HepG2 (cell line): Measurements from ENCODE around the gene MAD2L2. TPM values are rescaled to one million over a fixed set of nuclear protein-coding genes. Genes with fewer than 3 reads are reported as not detected.

ENCODE experiments used
- ATAC-seq: fragments of 200-7000 bp; cut with Tn5 transposase; 3 replicates; pipeline ENCODE4 v1.9.1; 2020; ENCODE audit warnings: mild to moderate bottlenecking, moderate library complexity
- BruUV-seq: library from RNA; stranded (reverse); fragments of 400-500 nt; replicated peaks from 2 replicates; lab custom pipeline; 2021; lab: Mats Ljungman, UMichigan
- CTCF ChIA-PET: fragments of 300-600 bp; formaldehyde crosslinking; extraction: SDS; loops from one replicate; lab custom pipeline; 2021; ENCODE audit warnings: low total read pairs, inconsistent platforms, low intra/inter-chr PET ratio; lab: Yijun Ruan, JAX
- POLR2A ChIA-PET: fragments of 350-600 bp; sonication (Branson Sonifier 250); formaldehyde crosslinking; loops from one replicate; lab custom pipeline; 2020; ENCODE audit warnings: antibody characterized with exemption, inconsistent platforms; lab: Yijun Ruan, JAX
- DNase-seq: peaks from one replicate; pipeline ENCODE4 v3.0.0-alpha.2; 2015; ENCODE audit warnings: low spot score
- FAIRE-seq: peaks from 3 replicates; lab custom pipeline; 2011; peaks lifted over from hg19 to GRCh38; lab: Jason Lieb, UNC
- H2AFZ ChIP-seq: one replicate; pipeline ENCODE4 v1.6.1; 2011; ENCODE audit warnings: low read length, inconsistent platforms
- H3K27ac ChIP-seq: fragments of 300-600 bp; 3 replicates; pipeline ENCODE4 v1.8.0; 2011; ENCODE audit warnings: mixed run types, mild to moderate bottlenecking, mixed read lengths, low read length, inconsistent platforms; ENCODE audit not compliant: insufficient read depth; ENCODE audit errors: extremely low read length
- H3K27me3 ChIP-seq, 2 experiments: fragments of 200-600 bp in 1 of 2; 2 replicates in 1 of 2; 3 replicates in 1 of 2; pipeline versions ENCODE4 v1.6.0 to v1.8.0; 2011; ENCODE audit warnings: low read length in 2 of 2, mild to moderate bottlenecking in 2 of 2, moderate library complexity in 2 of 2, inconsistent platforms in 1 of 2; ENCODE audit not compliant: insufficient read depth in 2 of 2, control insufficient read depth in 1 of 2
- H3K36me3 ChIP-seq, 2 experiments: fragments of 200-600 bp in 1 of 2; replicated peaks in 1 of 2; 2 replicates in 1 of 2; 3 replicates in 1 of 2; pipeline versions ENCODE4 v1.5.1 to v1.8.0; 2011; ENCODE audit warnings: low read length in 2 of 2, inconsistent platforms in 1 of 2; ENCODE audit not compliant: insufficient read depth in 2 of 2, control insufficient read depth in 1 of 2
- H3K4me1 ChIP-seq: 2 replicates; pipeline ENCODE4 v1.5.1; 2012; ENCODE audit warnings: low read length, inconsistent platforms; ENCODE audit not compliant: insufficient read depth
- H3K4me2 ChIP-seq: 2 replicates; pipeline ENCODE4 v1.6.0; 2011; ENCODE audit warnings: low read depth, low read length, inconsistent platforms
- H3K4me3 ChIP-seq, 3 experiments: fragments of 200-600 bp in 1 of 3; sonication (generic), shearing (Covaris generic) in 1 of 3; replicated peaks in 1 of 3; 2 replicates each; pipeline ENCODE4 v1.5.1; 2011 to 2016; ENCODE audit warnings: low read length in 3 of 3, inconsistent platforms in 2 of 3, low read depth in 2 of 3, mild to moderate bottlenecking in 2 of 3, control low read depth in 1 of 3, mixed read lengths in 1 of 3; ENCODE audit not compliant: insufficient read depth in 1 of 3
- H3K79me2 ChIP-seq: one replicate; pipeline ENCODE4 v1.6.1; 2011; ENCODE audit warnings: low read length, inconsistent platforms; ENCODE audit not compliant: insufficient read depth
- H3K9ac ChIP-seq: 2 replicates; pipeline ENCODE4 v1.6.0; 2011; ENCODE audit warnings: mild to moderate bottlenecking, low read depth, low read length, inconsistent platforms; ENCODE audit not compliant: insufficient read depth
- H3K9me3 ChIP-seq: 2 replicates; pipeline ENCODE4 v1.5.1; 2012; ENCODE audit warnings: mild to moderate bottlenecking, low read length
- H4K20me1 ChIP-seq: 2 replicates; pipeline ENCODE4 v1.6.0; 2011; ENCODE audit warnings: inconsistent platforms, mild to moderate bottlenecking, low read length, moderate library complexity; ENCODE audit not compliant: insufficient read depth
- AGO2 ChIP-seq: fragments of 200-400 bp; formaldehyde crosslinking; optimal IDR thresholded peaks from 2 replicates; pipeline ENCODE3; 2017; ENCODE audit warnings: mild to moderate bottlenecking, low read depth, low read length, moderate library complexity
- CEBPG ChIP-seq: IDR thresholded peaks from 2 replicates; pipeline ENCODE4 v1.6.1; 2016
- POLR2G ChIP-seq: fragments of 200-400 bp; formaldehyde crosslinking; IDR thresholded peaks from 2 replicates; pipeline ENCODE4 v1.6.1; 2018; ENCODE audit warnings: mild to moderate bottlenecking, low read depth, low read length, moderate library complexity
- ZNF101 ChIP-seq: sonication (generic); formaldehyde crosslinking; IDR thresholded peaks from 2 replicates; pipeline ENCODE4 v1.4.0; 2020; ENCODE audit warnings: mild to moderate bottlenecking, low read depth, missing genetic modification reagents, borderline replicate concordance
- ZNF292 ChIP-seq: sonication (generic); formaldehyde crosslinking; IDR thresholded peaks from 2 replicates; pipeline ENCODE4 v1.8.1; 2022; ENCODE audit warnings: mild to moderate bottlenecking, low read depth, missing genetic modification reagents, borderline replicate concordance
- ZNF629 ChIP-seq: sonication (generic); formaldehyde crosslinking; conservative IDR thresholded peaks from 2 replicates; pipeline ENCODE4 v1.5.0; 2020; ENCODE audit warnings: missing genetic modification reagents
- ZNF768 ChIP-seq: sonication (generic); formaldehyde crosslinking; IDR thresholded peaks from 2 replicates; pipeline ENCODE4 v1.4.0; 2020; ENCODE audit warnings: missing genetic modification reagents
- WGBS: methylation state at CpG from one replicate; pipeline ENCODE4 v1.1.6; 2017; ENCODE audit warnings: low lambda C conversion rate; 5-methylcytosine and 5-hydroxymethylcytosine counted together
- in situ Hi-C: cut with HindIII; loops from 2 replicates; pipeline ENCODE4 v1.10.0; 2017; ENCODE audit warnings: low pct_unique_long_range_greater_than_20kb; ENCODE audit not compliant: extremely low pct_ligation_motif_present
- intact Hi-C: fragments of 100-400 bp; cut with micrococcal nuclease; formaldehyde crosslinking; loops from one replicate; pipeline ENCODE4 v1.10.0; 2022; ENCODE audit not compliant: unreplicated experiment
- polyA plus RNA-seq, 8 experiments: library from polyadenylated mRNA; depleted of rRNA in 3 of 8; stranded (reverse) in 7 of 8; unstranded in 1 of 8; fragments of >200 nt; fragmentation: Illumina TruSeq in 4 of 8; extraction: Trizol in 4 of 8; gene quantifications; 2 replicates each; pipeline versions ENCODE4 v1.2.1 to v1.2.3, GENCODE V29; 2011 to 2016; ENCODE audit warnings: low read depth in 4 of 8, missing spikeins in 1 of 8, mixed read lengths in 1 of 8; ENCODE audit not compliant: insufficient read depth in 1 of 8
- total RNA-seq, 5 experiments: library from RNA; depleted of rRNA; stranded (reverse); fragments of >200 nt; fragmentation: Illumina TruSeq; extraction: Trizol; gene quantifications; 2 replicates each; pipeline ENCODE4 v1.2.3, GENCODE V29; 2016; ENCODE audit warnings: low read depth in 1 of 5

Gene MAD2L2
- total and polyA plus RNA-seq, 2 of the 13 experiments (the other 11 are each of a cell fraction or from before 2014, with no cell fraction given): 51.8 to 53.8 TPM

DNA sequence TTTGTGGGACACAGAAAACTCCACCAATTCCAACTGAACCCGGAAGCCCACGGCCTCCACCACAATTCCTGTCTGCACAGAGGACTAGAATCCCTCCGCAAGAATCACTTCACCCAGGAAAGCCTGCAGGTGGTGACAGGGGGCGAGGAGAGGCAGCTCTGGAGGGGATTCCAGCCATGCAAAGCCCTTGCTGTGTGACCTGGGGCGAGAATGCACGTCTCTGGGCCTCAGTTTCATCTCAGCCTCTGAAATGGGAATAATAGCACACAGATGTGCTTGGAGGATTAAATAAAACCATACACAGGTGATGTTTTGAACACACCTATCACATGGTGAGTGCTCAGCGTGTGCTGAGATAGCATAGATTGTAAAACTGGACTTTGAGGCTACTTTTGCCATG is 40.8 kb downstream of the MAD2L2 start:
- H3K79me2 ChIP-seq: no peaks in the 10 kb centered on the region
- peaks cover 17% of the 10 kb centered on the region; the same call in 1 of the 2 replicates for H4K20me1 ChIP-seq
- no peaks in the 10 kb centered on the region for H3K4me1 ChIP-seq
- BruUV-seq: no TSS peak
- POLR2A ChIA-PET: no interaction called here
- H2AFZ ChIP-seq: no peak overlapping the region
- ATAC-seq (no peak), FAIRE-seq (no peak), DNase-seq (no peak)
- H3K9ac ChIP-seq: no peak overlapping the region
- no peak overlapping the region for H3K4me2 ChIP-seq
- H3K27ac ChIP-seq: no peak overlapping the region
- no peaks in the 10 kb centered on the region for H3K9me3 ChIP-seq
- H3K36me3 ChIP-seq: no peaks in the 10 kb centered on the region
- no peak overlapping the region for H3K4me3 ChIP-seq
- intact Hi-C loops: no loop called here
- TF ChIP-seq CEBPG (CRISPR knock-in tag) (no peak), ZNF101 (CRISPR knock-in tag) (no peak), AGO2 (peak; percentile 11), ZNF768 (peak; percentile 90)
- 29% methylated on average over 5 of the region's 7 CpGs for WGBS
- CTCF ChIA-PET: no interaction called here
- in situ Hi-C loops: loop anchor here (5.0 to 25.0 kb wide), 3 partner anchors 298 to 603 kb away; partner anchors contain the start of gene MASP2
- H3K27me3 ChIP-seq: peaks cover 2 to 20% of the 10 kb centered on the region in 2 experiments; a peak in 3 of 5 replicates

DNA sequence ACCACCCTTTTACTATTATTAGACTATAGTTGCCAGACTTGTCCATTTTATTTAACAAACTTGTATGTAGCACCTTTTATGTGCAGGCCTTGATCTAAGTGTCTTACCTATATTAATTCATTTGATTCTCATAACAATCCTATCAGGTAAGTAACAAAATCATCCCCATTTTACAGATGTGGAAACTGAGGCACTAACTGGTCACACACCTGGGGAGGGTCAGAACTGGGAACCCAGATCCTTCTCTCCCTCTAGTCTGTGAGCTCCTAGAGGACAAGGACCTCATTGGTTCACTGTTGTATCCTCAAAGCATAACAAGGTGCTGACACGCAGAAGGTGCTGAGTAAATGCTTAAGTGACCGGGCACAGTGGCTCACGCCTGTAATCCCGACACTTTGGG is 41.6 kb downstream of the MAD2L2 start:
- POLR2A ChIA-PET: no interaction called here
- Histone ChIP-seq H3K27me3 (peaks cover 2 to 20% of the 10 kb centered on the region in 2 experiments; a peak in 3 of 5 replicates), H3K9me3 (no peaks in the 10 kb centered on the region), H3K79me2 (no peaks in the 10 kb centered on the region), H3K4me3 (no peak overlapping the region), H3K4me1 (no peaks in the 10 kb centered on the region), H3K4me2 (no peak overlapping the region), H4K20me1 (peaks cover 17% of the 10 kb centered on the region; the same call in 1 of the 2 replicates), H3K9ac (no peak overlapping the region), H3K36me3 (no peaks in the 10 kb centered on the region), H2AFZ (no peak overlapping the region), H3K27ac (no peak overlapping the region)
- 19% methylated on average over 4 of the region's 4 CpGs for WGBS
- FAIRE-seq (no peak), DNase-seq (no peak), ATAC-seq (no peak)
- intact Hi-C loops (no loop called here), in situ Hi-C loops (loop anchor here (5.0 to 25.0 kb wide), 2 partner anchors 162 to 602 kb away; partner anchors contain the start of genes DISP3 and MASP2)
- BruUV-seq: no TSS peak
- CTCF ChIA-PET: no interaction called here
- no peak for TF ChIP-seq ZNF292 (CRISPR knock-in tag)
- TF ChIP-seq POLR2G: peak; percentile 48
- TF ChIP-seq ZNF629 (CRISPR knock-in tag): peak; percentile 59; the same call in 1 of the 2 replicates
